Stimulated activated CD8-positive, alpha-beta memory T cell treated with anti-CD3 and anti-CD28 coated beads, Interleukin-2, amount 100 ng/mL, for 48 hours (primary cell): ENCODE data around the gene PAM16.
A peak's percentile ranks its signal among the peaks of the same experiment; 100 is the strongest.
"Not testable (repeated sequence)": the region's sequence is repeated elsewhere in the genome, so short reads cannot be mapped to it uniquely, and the experiment has no call there.

Source experiments
- DNase-seq, 2 donors: peaks; one replicate each; pipeline ENCODE4 v3.0.0-alpha.2; 2020; ENCODE audit warnings: low read depth in 2 of 2

PAM16 gene

GRCh38 chr16:4350787-4351659, at the start of gene PAM16:
Gene PAM16 (minus strand): TSS chr16:4351321. CDS start chr16:4351234, 87 bp downstream.
- DNase-seq = peak; percentile 99 to 100

GRCh38 chr16:4399001-4399730, 48.0 kb upstream of the PAM16 start:
- no peak for DNase-seq

DNA sequence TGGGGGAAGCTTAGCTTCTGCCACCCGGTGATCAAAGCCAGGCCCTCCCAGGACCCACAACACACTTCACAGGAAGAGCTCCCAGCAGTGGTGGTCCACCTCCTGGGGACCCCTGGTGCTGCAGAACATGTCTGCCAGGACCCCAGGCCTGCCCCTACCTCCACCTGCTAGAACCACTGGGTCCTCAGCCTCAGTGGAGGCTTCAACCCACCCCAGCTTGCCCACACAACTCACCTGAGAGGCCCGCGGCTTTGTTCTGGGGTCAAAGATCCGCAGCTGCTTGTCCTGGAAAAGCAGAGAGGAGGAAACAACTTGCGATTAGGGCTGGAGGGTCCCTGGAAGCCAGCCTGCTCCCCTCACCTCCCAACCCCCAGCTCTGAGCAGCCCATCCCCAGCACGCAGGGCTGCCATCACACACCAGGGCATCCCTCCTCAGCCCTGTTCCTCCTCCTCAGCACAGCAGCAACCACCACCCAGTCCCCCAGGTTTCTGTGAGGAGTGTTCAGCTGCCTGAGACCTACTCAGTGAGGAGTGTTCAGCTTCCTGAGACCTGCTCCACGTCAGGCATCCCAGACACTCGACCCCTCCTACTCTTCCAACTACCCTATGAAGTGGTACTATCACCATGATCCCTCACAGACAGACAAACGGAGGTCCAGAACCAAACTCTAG, 44.1 kb upstream of the PAM16 start:
- no peak for DNase-seq

- not testable (repeated sequence) for DNase-seq
Measured at GRCh38 chr16:4393850-4394249, 42.7 kb upstream of the PAM16 start.

DNA sequence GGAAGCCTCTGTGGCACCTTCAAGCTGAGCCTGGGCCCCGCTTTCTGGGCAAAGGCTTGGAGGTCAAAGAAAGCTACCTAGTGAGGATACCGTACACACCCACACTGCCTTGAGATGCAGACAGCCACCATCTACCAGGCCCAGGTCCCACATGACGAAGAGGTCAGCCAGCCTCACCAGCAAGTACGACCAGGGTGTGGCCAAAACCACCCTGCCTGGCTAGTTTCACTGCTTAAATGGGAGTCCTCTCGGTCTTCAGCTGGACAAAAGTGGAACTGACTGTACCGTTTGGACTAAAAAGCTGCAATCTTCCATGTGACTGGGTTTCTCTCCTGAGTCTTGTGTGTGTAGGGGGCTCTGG, 42.1 kb upstream of the PAM16 start:
- DNase-seq = no peak

- no peak for DNase-seq
Measured at GRCh38 chr16:4392382-4393239, 41.5 kb upstream of the PAM16 start.

GRCh38 chr16:4391631-4392381, 40.7 kb upstream of the PAM16 start:
- DNase-seq = no peak

GRCh38 chr16:4390266-4391260, 39.4 kb upstream of the PAM16 start:
- DNase-seq = no peak

DNA sequence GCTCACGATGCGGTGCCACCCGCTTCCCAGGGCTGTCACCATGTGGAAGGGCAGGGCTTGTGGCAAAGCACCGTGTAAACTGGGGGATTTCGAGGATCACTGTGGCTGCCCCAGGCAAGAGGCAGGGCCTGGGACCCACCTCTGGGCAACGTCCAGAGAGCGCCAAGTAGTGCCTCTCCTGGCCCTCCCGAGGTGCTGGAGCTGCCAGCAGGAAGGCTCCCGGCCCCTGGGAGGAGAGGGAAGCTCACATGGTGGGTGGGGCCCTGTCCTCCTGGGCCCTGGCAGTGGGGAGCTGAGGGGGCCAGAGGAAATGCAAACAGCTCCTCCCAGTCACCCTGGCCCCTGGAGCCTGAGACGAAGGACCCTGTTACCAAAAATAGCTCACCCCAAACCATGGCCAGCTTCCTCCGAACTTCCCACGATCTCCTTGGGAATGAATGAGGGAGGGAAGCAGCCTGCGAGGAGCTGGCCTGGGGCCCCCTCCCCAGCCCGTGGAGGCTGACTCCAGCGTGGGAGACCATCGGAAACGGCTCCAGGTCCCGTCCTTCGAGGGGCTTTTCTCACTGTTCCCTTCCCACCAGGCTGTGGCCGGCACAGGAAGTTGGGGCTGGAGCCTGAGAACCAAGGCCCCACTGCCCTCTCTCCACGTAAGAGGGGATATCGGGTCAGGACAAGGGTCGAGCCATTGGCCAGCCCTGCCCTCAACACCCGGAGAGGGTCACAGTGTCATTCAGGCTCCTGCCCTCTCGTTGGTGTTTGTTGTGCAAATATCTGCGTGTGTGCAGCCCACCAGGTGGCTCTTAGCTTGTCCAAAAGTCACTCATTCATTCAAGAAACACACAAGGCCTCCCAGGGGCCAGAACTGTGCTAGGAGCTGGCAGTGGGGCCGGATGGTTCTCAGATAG, 38.2 kb upstream of the PAM16 start:
- no peak for DNase-seq

GRCh38 chr16:4388271-4389021, 37.3 kb upstream of the PAM16 start:
- no peak for DNase-seq

GRCh38 chr16:4387781-4388180, 36.7 kb upstream of the PAM16 start:
- no peak for DNase-seq

DNA sequence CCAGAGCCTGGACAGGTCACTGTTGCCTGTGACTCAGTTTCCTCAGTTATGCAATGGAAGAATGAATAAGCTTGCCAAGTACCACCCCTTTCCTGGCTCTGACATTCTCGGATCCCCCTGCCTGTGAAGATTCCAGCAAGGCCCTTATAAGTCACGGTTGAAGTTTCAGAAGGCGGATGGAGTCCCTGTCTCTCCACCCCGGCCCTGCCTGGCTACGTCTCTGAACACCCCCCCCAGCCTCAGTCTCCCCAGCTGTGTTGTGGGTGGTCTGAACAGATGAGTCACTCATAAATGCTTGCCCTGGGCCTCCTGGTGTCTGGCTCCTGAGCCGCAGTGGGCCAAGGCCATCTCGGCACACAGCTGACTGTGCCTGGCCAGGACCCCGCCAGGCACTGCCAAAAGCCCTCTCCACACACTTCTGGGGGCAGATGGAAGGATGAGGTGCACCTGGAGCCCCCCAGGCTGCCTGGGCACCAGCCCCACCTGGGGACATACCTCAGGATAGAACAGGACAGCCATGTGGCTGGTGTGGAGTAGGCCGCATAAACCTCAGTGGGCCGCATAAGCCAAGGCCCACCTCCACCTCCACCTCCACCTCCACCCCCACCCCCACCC, 35.9 kb upstream of the PAM16 start:
- no peak for DNase-seq

DNA sequence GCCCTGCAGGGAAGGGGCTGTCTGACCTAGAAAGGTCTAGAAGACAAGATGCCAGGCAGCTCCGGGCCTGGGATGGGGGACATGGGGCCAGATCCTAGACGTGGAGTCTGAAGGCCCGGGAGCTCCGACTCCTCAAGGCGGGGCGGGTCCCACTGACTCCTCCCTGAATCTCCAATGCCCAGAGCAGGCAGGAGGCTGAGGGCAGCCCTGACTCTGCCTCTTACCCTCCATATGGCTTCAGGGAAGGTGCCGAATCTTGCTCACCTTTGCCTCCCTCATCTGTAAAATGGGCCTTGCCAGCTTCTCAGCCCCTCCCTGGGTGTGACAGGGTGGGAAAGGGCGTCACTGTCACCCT, 35.3 kb upstream of the PAM16 start:
- DNase-seq = no peak

DNA sequence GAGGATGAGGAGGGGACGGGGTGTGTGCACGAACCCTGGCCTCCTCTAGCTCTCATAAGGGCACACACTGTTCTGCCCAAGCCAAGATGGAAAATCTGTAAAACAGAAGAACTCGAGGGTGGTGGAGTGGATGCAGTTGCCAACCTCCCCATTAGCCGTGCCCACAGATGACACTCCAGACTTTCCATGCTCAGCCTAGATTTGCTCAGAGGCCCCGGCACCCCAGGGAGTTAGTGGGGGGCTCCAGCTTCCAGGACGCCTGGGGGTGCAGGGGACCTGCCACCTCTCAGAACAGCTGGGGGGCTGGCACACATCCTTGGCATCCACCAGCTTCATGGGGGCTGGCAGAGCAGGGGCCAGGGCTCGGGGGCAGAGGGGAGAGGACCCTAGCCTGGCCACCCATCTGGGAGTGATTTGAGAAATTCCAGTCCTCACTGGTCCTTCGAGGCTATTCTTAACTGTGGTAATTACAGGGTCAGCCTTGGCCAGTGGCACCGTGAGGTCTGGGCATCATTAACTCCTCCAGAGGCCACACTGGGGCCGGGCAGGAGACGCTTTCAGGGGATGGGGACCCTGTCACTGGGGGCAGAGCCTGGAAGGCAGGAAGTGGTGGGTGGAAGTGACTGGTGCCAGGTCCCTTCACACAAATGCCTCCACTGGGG, 34.8 kb upstream of the PAM16 start:
- no peak for DNase-seq

DNA sequence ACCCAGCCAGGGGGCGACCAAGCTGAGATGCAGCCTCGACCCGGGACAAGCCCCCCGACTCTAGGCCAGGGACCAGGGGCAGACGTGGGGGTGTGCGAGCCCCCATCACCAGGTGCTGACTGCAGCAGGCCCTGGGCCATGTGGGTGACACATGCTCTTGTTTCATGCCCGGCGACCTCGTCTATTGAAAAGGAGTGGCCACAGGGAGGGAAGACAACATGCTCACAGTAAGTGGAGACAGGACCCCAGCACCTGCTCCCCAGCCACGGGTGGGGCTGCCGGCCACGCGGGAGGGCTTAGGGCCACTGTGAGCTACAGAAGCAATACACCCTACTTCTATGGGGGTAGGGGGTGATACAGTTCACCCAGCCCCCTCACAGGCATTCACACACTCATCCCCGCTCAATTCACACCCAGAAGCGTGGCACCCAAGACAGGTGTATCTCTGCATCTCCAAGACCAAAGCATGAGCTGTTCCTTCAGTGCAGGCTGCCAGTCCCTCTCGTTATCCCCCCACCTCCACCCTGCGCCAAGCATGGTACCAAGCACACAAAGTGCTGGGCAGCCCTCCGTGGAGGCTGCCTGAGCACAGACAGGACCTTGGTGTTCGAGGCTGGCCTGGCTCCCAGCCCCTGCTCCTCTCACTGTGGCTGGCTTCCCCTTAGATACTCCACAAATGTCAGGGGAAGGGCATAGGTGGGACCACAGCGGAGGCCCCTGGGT, 34.1 kb upstream of the PAM16 start:
- no peak for DNase-seq

DNA sequence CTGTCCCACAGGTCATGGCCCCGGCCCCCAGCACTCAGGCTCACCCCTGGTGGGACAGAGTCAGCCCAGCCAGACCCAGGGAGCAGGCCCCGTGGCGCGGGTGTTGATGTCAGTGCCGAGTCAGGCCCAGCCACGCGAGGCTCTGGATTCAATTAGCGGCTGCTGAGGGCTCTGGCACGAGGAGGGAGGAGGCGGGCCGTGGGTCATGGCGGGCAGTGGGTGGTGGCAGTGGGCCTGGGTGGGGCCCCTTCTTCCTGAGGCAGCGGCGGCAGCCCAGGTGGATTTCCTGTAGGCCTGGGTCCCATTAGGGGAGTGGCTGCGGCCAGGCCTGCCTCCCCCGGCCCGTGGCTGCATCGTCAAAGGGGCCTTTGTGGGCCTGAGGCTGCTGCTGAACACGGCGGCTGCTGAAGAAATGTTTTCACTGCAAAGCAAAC, 33.4 kb upstream of the PAM16 start:
- DNase-seq = no peak
